Measurements from ENCODE around the gene CLCN2.

Gene CLCN2

DNA sequence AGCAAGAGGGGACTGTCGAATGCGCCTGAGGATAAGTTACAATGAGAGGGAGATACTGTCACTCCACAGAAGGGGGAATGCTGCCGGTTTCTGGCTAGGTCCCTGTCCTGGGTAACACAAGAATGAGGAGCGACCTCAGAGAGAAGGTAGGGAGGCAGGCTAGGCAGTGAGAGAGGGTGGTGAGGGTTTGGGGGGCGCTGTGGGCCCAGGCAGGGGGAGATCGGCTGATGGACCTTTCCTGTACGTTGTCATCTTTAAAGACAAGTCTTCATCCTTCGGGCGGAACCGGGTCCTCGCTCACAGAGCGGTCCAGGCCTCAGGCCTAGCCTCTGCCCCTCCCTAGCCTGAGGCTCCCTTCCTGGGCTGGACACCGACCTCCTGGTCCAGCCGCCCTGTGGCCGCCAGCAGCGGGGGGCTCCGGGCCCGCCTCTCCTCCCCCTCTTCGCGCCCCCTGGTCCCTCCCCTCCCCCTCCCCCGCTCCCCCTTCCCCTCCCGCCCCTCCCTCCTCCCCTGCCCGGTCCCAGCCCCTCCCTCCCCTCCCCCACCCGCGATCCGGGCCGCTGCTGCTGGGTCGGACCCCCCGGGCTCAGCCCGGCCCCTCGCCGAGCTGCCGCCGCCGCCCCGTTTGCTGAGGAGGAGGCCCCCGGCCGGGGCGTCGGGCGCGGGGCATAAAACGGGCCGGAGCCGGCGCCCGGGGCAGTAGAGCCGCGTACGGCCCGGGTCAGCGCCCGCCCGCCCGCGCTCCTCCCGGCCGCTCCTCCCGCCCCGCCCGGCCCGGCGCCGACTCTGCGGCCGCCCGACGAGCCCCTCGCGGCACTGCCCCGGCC lies 18.2 kb upstream of the CLCN2 start, which contains the start of gene CHRD:
Gene CHRD, plus strand, starts transcription at position 697 of the 827 bp plus-strand sequence. CDS start 265 bp downstream, outside the sequence.
- Histone ChIP-seq H3K27me3 (ENCODE audit: insufficient read depth, poor library complexity, severe bottlenecking) (peaks cover 42% of the 10 kb centered on the region), H3K4me3 (replicated peaks; ENCODE audit: insufficient read depth, low read length) (no peak within 1 kb of the TSS), H3K27ac (replicated peaks) (no peak within 1 kb of the TSS)
- no peak for DNase-seq (ENCODE audit: low read depth in 1 of 2, low spot score in 1 of 2)
- TF ChIP-seq, protein P1, sequence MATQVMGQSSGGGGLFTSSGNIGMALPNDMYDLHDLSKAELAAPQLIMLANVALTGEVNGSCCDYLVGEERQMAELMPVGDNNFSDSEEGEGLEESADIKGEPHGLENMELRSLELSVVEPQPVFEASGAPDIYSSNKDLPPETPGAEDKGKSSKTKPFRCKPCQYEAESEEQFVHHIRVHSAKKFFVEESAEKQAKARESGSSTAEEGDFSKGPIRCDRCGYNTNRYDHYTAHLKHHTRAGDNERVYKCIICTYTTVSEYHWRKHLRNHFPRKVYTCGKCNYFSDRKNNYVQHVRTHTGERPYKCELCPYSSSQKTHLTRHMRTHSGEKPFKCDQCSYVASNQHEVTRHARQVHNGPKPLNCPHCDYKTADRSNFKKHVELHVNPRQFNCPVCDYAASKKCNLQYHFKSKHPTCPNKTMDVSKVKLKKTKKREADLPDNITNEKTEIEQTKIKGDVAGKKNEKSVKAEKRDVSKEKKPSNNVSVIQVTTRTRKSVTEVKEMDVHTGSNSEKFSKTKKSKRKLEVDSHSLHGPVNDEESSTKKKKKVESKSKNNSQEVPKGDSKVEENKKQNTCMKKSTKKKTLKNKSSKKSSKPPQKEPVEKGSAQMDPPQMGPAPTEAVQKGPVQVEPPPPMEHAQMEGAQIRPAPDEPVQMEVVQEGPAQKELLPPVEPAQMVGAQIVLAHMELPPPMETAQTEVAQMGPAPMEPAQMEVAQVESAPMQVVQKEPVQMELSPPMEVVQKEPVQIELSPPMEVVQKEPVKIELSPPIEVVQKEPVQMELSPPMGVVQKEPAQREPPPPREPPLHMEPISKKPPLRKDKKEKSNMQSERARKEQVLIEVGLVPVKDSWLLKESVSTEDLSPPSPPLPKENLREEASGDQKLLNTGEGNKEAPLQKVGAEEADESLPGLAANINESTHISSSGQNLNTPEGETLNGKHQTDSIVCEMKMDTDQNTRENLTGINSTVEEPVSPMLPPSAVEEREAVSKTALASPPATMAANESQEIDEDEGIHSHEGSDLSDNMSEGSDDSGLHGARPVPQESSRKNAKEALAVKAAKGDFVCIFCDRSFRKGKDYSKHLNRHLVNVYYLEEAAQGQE (IDR thresholded peaks at IDR 0.05; ENCODE audit: insufficient replicate concordance, low read depth) = no peak
- TF ChIP-seq SPI1 (IDR thresholded peaks at IDR 0.05; ENCODE audit: borderline replicate concordance, low read depth) (no peak), POLR2AphosphoS5 (IDR thresholded peaks at IDR 0.05; ENCODE audit: low read depth) (no peak), GABPA (IDR thresholded peaks at IDR 0.05; ENCODE audit: low read depth) (no peak)
- TF ChIP-seq, protein P2, sequence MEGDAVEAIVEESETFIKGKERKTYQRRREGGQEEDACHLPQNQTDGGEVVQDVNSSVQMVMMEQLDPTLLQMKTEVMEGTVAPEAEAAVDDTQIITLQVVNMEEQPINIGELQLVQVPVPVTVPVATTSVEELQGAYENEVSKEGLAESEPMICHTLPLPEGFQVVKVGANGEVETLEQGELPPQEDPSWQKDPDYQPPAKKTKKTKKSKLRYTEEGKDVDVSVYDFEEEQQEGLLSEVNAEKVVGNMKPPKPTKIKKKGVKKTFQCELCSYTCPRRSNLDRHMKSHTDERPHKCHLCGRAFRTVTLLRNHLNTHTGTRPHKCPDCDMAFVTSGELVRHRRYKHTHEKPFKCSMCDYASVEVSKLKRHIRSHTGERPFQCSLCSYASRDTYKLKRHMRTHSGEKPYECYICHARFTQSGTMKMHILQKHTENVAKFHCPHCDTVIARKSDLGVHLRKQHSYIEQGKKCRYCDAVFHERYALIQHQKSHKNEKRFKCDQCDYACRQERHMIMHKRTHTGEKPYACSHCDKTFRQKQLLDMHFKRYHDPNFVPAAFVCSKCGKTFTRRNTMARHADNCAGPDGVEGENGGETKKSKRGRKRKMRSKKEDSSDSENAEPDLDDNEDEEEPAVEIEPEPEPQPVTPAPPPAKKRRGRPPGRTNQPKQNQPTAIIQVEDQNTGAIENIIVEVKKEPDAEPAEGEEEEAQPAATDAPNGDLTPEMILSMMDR (IDR thresholded peaks at IDR 0.05; ENCODE audit: insufficient read depth, low read length) = no peak

DNA sequence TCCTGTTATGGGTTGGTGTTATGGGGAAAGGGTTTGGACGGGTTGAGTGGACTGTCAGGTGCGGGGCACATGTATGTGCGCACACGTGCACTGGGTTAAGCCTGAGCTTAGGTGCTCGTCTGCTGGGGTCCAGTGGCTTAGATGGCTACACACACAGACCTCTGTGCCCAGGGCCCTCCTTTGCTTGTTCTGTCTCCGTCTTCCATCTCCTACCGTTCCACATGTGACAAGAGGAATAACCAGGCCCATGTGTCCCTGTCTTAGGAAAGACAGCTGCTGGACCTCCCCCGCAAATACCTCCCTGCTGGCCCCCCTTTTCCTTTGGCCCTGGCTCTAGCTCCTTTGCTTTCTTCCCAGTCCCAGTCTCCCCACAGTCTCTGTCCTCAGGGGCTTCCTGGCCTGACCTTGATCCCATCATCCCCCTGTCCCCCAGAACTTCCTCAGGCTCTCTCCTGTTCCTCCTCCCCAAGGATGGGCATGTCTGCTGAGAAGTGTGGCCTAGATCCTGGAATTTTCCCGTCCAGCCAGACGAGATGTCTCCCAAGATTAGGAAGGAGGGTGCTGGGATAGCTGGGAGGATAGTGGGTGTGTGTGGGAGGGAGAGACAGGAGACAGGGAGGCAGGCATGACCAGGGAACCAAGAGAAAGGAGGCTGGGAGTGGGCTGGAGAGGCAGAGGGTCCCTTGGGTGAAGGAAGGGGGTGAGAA lies 17.4 kb upstream of the CLCN2 start:
- Histone ChIP-seq H3K27ac (replicated peaks) (no peak overlapping the region), H3K4me3 (replicated peaks; ENCODE audit: insufficient read depth, low read length) (no peak overlapping the region), H3K27me3 (ENCODE audit: insufficient read depth, poor library complexity, severe bottlenecking) (peaks cover 49% of the 10 kb centered on the region)
- DNase-seq (ENCODE audit: low read depth in 1 of 2, low spot score in 1 of 2) = no peak
- TF ChIP-seq POLR2AphosphoS5 (IDR thresholded peaks at IDR 0.05; ENCODE audit: low read depth) (no peak), GABPA (IDR thresholded peaks at IDR 0.05; ENCODE audit: low read depth) (no peak), SPI1 (IDR thresholded peaks at IDR 0.05; ENCODE audit: borderline replicate concordance, low read depth) (no peak)
- TF ChIP-seq, protein P2 (IDR thresholded peaks at IDR 0.05; ENCODE audit: insufficient read depth, low read length) = no peak
- TF ChIP-seq, protein P1 (IDR thresholded peaks at IDR 0.05; ENCODE audit: insufficient replicate concordance, low read depth) = no peak

DNA sequence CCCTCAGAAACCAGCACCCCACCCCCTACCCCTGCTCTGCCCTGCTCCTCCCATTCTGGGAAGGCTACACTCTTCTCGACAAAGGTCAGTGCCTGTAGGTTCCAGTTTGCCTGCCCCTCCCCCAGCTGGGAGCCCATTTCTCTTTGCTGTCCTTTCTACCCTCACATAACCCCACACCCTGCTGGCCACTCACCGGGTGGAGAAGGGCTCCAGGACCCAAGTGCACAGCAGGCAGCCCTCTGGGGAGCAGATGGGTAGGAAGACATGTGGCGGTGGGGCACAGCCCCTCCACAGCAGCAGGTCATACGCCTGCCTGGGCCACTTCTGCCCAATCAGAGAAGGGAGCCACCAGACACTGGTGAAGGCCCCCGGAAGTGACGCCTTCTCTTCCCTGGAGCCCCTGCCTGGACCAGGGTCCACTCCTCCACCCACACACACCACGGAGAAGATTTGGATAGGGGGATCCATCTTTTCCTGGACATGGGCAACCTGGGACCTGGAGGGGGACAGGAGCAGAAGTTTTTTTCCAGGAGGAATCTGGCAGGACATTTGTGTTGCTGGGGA lies 16.6 kb upstream of the CLCN2 start, which contains the start of gene THPO:
Gene THPO, minus strand, starts transcription at position 326 of the 564 bp plus-strand sequence. CDS start 1,948 bp downstream, outside the sequence.
- DNase-seq (ENCODE audit: low read depth in 1 of 2, low spot score in 1 of 2) = no peak
- H3K27ac ChIP-seq (replicated peaks) = no peak within 1 kb of the TSS
- TF ChIP-seq, protein P2 (IDR thresholded peaks at IDR 0.05; ENCODE audit: insufficient read depth, low read length) = no peak
- TF ChIP-seq SPI1 (IDR thresholded peaks at IDR 0.05; ENCODE audit: borderline replicate concordance, low read depth) (no peak), POLR2AphosphoS5 (IDR thresholded peaks at IDR 0.05; ENCODE audit: low read depth) (no peak), GABPA (IDR thresholded peaks at IDR 0.05; ENCODE audit: low read depth) (no peak)
- TF ChIP-seq, protein P1 (IDR thresholded peaks at IDR 0.05; ENCODE audit: insufficient replicate concordance, low read depth) = no peak
- H3K27me3 ChIP-seq (ENCODE audit: insufficient read depth, poor library complexity, severe bottlenecking) = peaks cover 49% of the 10 kb centered on the region
- no peak within 1 kb of the TSS for H3K4me3 ChIP-seq (replicated peaks; ENCODE audit: insufficient read depth, low read length)
